ENCODE data around the gene SMKR1.
"Not testable (repeated sequence)": the region's sequence is repeated elsewhere in the genome, so short reads cannot be mapped to it uniquely, and the experiment has no call there.

SMKR1 gene

GRCh38 chr7:129525225-129525862 is 23.0 kb downstream of the SMKR1 start:
- no peak for DNase-seq (ENCODE audit: low read depth in 2 of 2)

- DNase-seq (ENCODE audit: low read depth in 2 of 2) = no peak
Measured at GRCh38 chr7:129529643-129530042, 27.3 kb downstream of the SMKR1 start.

- DNase-seq (ENCODE audit: low read depth in 2 of 2) = peak; percentile 29 to 55
Measured at GRCh38 chr7:129530795-129531391, 28.6 kb downstream of the SMKR1 start.

GRCh38 chr7:129531721-129532120 is 29.4 kb downstream of the SMKR1 start:
- no peak for DNase-seq (ENCODE audit: low read depth in 2 of 2)

GRCh38 chr7:129532375-129532774 is 30.0 kb downstream of the SMKR1 start:
- DNase-seq (ENCODE audit: low read depth in 2 of 2) = no peak

GRCh38 chr7:129534558-129535274 is 32.4 kb downstream of the SMKR1 start:
- DNase-seq (ENCODE audit: low read depth in 2 of 2) = not testable (repeated sequence)

GRCh38 chr7:129535896-129536295 is 33.6 kb downstream of the SMKR1 start:
- DNase-seq (ENCODE audit: low read depth in 2 of 2) = peak; percentile 16 to 31

- no peak for DNase-seq (ENCODE audit: low read depth in 2 of 2)
Measured at GRCh38 chr7:129536323-129536722, 34.0 kb downstream of the SMKR1 start.

GRCh38 chr7:129538790-129539189 is 36.5 kb downstream of the SMKR1 start:
- no peak for DNase-seq (ENCODE audit: low read depth in 2 of 2)

GRCh38 chr7:129540340-129540739 is 38.0 kb downstream of the SMKR1 start:
- no peak for DNase-seq (ENCODE audit: low read depth in 2 of 2)

- no peak for DNase-seq (ENCODE audit: low read depth in 2 of 2)
Measured at GRCh38 chr7:129544700-129545099, 42.4 kb downstream of the SMKR1 start.

GRCh38 chr7:129550693-129551360 is 48.5 kb downstream of the SMKR1 start:
- DNase-seq (ENCODE audit: low read depth in 2 of 2) = no peak

- peak in 1 of 2 donors; percentile 27 for DNase-seq (ENCODE audit: low read depth in 2 of 2)
Measured at GRCh38 chr7:129553899-129554461, 51.6 kb downstream of the SMKR1 start.

GRCh38 chr7:129556607-129557133 is 54.3 kb downstream of the SMKR1 start:
- DNase-seq (ENCODE audit: low read depth in 2 of 2) = no peak

GRCh38 chr7:129557686-129558481 is 55.6 kb downstream of the SMKR1 start:
- DNase-seq (ENCODE audit: low read depth in 2 of 2) = no peak

- no peak for DNase-seq (ENCODE audit: low read depth in 2 of 2)
Measured at GRCh38 chr7:129559564-129559963, 57.2 kb downstream of the SMKR1 start.

- no peak for DNase-seq (ENCODE audit: low read depth in 2 of 2)
Measured at GRCh38 chr7:129560831-129561230, 58.5 kb downstream of the SMKR1 start.

GRCh38 chr7:129561677-129562359 is 59.5 kb downstream of the SMKR1 start:
- DNase-seq (ENCODE audit: low read depth in 2 of 2) = no peak
